Stimulated activated CD4-positive, alpha-beta T cell treated with anti-CD3 and anti-CD28 coated beads, Interleukin-4, amount 100 ng/mL, for 24 hours (primary cell): ENCODE results near the gene ARHGEF17.

Experiments used
- DNase-seq: peaks from one replicate; pipeline ENCODE4 v3.0.0-alpha.2; 2020

ARHGEF17 gene

GRCh38 chr11:73398132-73398526, 90.1 kb downstream of the ARHGEF17 start:
- DNase-seq = no peak

GRCh38 chr11:73398721-73399120, 90.6 kb downstream of the ARHGEF17 start:
- no peak for DNase-seq

DNA sequence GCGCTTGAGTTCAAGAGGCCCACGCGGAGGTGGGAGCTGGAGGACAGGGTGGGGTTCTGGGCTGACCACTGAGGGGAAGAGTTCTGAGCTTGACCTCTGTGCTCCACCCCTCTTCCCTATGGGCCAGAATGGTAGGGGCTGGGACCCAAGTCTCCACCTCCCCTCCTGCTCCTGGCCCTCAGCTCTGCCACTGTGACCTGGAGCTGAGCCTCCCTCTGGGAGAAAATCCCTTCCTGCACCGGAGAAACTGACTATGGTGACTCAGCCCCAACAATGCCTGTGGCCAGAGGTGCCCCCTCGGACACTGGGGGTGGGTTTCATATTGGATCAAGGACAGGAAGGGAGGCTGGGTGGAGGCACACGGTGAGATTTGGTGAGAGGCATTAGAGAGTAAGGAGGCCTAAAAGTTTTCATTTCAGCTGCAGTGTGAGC, 91.1 kb downstream of the ARHGEF17 start:
- DNase-seq = no peak

DNA sequence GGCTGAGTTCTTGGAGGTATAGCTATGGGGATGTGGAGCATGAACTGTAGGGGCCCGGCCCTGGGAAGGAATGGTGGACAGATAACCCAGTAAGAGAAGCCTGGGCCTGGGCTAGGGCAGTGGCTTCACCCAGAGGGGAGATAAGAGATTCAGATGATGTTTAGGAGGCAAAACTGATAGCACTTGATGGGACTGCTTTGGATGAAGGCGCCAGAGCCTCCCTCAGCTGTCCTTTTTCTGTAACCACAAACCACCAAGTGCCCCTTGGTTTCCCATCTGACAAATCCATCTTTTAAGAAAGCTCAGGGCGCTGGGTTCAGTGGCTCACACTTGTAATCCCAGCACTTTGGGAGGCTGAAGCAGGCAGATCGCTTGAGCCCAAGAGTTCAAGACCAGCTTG, 91.6 kb downstream of the ARHGEF17 start:
- DNase-seq = no peak

DNA sequence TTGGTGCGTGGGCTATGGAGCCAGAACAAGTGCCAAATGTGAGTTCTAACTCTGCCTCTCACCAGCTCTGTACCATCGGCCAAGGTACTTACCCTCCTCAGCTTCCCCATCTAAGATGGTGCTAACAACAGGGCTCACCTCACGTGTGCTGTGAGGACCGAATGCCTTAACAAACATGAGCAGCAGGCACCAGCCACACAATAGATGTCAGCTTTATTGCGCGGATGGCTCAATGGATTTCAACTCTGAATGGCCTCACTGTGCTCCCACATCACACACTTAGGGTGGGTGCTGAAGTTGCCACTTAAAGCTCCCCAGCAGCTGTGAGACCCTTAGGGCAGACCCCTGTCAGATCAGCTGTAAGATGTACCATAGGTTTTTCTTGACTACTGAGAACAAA, 92.2 kb downstream of the ARHGEF17 start:
- DNase-seq = no peak

GRCh38 chr11:73401217-73401923, 93.3 kb downstream of the ARHGEF17 start:
- DNase-seq = no peak

DNA sequence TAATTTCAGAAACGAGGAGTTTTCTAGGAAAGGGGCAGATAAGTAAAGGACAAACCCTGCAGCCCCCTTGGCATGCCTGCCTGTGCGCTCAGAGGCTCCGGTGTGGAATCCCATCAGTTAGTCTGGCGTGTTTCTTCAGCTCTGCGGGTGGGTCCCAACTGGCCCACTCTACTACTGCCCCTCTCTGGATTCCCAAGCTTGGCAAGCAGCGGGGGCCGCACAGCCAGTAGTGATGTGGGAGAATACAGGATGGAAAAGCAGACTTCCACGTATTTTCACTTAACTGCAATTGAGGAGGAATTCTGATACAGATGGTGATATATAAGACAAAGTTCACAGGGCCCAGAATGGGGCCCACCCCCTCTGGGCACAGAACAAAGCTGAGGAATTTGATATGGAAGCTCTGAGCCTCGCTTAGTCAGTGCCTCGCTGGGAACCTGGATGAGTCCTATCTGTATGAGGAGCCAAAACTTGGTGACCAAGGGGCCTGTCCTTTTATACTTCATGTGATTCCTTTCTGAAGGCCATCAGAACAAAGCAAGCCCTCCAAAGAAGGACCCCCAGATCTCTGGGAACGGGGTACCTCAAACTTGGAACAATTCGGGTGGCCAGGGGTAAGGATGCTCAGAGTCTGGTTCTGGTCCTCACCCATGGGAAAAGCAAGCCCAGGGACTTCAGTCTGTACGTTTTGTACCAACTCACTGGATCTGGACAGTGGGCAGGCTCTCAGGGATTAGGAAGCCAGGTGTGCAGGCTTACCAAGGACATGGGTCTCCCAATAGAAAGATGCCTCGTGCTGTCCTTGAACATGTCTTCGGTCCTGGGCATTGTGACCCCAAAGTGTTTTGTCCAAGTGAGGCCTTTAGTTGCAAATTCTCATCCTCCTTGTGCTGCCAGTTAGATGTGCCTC, 94.1 kb downstream of the ARHGEF17 start:
- no peak for DNase-seq

- no peak for DNase-seq
These were observed 94.7 kb downstream of the ARHGEF17 start for GRCh38 chr11:73402834-73403185.

DNA sequence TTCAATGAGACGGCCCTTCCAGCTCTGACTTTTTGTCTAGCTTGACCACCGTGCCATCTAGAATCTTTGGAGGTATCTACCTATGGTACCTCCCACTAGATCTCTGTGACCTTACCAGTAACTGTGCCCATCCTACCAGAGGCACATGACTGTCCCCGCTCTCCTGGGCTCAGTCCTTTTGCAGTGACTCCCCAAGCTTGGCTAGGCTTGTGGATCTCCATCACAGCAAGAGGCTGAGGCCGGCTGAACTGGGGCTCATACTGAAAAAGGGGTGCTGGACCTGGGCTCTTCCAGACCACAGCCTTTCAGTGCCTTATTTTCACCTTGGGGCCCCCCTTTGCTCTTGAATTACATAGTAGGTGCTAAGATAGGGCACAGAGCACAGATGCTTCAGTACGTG, 95.5 kb downstream of the ARHGEF17 start:
- DNase-seq = no peak

DNA sequence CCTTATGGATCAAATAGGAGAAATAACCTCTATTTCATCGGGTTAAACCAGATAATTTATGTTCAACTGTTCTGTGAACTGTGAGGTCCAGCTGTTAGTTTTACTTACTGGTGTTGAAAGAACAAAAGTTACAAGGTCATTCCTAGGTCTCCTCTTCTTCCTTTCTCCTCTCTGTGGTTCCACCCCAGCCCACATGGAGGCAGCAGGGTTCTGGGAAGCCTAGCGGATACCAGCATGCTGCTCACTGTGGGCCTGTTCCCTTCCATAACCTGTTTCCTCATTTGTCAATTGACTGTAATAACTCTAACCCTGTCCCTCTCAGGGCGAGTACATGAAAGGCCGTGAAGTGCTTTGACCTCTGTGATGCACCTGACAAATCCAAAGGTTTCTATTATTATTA, 96.0 kb downstream of the ARHGEF17 start:
- DNase-seq = no peak

- no peak for DNase-seq
These were observed 96.5 kb downstream of the ARHGEF17 start for GRCh38 chr11:73404506-73405145.

GRCh38 chr11:73405146-73405510, 97.1 kb downstream of the ARHGEF17 start:
- DNase-seq = no peak

GRCh38 chr11:73406131-73406530, 98.1 kb downstream of the ARHGEF17 start:
- DNase-seq = no peak

DNA sequence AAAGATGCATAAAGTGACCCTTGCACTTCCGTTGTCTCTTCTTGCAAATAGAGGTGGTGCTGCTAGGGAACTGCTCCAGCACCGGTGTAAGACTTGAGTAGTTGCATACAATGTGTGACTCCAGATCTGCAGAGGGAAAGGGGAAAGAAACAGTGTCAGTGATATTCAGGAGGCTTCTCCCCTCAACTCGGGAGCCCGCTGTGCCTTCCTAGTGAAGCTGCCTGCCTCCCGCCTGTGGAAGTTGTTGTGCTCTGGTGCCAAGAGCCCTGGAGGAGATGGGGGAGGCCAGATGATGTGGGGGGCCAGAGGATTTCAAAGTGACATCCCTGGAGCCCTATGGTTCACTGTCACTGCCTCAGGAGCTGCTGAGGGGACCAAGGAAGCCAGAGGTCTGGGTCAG, 98.5 kb downstream of the ARHGEF17 start:
- no peak for DNase-seq

- no peak for DNase-seq
These were observed 101.4 kb downstream of the ARHGEF17 start for GRCh38 chr11:73409431-73409830.

GRCh38 chr11:73410627-73411026, 102.6 kb downstream of the ARHGEF17 start:
- no peak for DNase-seq

DNA sequence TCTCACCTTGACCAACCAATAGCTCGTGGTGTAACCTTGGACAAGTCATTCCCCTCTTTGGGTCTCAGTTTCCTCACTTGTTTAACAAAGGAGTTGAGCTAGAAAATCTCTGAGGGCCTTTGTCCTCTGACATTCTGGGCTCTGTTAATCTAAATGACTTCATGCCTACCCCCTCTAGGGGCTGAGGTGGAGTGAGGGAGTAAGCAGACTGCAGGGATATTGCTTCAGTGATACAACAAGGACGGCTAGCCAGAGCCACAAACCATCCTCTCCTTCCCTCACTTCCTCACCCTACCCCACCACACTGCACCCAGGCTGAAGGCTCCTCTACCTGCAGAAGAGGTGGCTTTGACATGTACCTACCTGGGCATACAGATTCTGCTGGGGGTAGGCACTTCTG, 103.0 kb downstream of the ARHGEF17 start:
- no peak for DNase-seq

DNA sequence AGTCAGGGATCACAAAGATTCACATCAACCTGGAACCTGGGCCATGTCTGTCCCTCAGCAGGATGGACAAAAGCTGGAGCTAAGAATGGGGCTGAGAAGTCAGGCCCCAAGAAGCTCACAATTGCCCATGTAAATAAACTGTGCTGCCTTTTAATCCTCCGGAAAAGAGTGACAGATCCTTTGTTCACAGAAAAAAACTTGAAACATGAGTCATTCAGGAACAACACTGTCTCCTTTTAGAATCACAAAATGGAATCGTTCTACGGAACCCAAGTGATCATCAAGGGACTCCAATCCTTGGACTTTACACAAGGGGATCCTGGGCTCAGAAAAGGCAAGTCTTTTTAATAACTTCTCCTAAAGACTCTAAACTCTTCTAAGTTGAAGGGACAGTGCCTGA, 104.2 kb downstream of the ARHGEF17 start:
- DNase-seq = no peak

DNA sequence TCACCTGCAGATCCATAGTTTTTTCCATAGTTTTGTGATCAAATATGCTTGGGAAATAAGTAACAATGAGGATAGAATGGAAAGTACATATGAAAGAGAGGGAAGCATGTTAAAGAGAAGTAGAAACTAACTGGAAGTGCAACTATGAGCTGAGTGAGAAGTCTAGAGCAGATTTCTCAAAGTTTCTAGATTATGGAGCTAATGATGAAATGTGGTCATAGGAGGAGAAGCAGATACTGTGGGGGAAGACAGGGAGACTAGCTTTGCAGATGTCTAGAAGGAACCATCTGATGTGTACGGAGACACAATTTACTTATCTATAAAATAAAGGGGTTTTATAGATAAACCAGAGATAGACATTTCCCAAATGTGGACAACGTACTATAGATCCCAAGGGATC, 105.2 kb downstream of the ARHGEF17 start:
- DNase-seq = no peak

DNA sequence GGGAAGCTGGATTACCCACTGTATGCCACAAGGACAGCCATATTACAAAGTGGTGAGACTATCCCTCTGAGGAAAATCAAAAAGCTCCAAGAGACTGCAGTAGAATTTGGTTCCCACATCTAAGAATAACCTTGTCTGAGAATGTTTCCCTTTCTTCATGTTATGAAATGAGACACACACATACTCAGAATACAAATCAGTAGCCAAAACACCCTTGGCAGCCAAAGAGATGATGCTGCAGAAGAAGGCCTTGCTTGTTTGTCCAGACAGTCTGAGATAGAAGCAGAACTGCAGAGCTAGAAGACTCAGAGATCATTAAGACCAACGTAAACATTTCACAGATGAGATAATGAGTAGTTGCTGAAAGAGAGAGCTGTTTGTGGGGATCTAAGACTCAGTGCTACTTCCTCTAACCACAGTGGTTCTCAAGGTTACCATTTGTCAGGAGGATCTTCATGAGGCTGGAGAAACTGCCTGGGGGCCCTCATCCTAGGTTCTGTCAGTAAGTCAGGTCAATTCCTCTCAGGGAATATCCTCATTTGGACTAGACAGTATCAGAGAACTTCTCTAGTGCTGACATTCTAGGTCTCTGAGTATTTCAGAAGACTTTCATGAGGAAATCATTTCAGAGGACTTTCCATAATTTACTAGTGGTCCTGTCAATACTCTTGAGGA, 107.0 kb downstream of the ARHGEF17 start:
- no peak for DNase-seq

DNA sequence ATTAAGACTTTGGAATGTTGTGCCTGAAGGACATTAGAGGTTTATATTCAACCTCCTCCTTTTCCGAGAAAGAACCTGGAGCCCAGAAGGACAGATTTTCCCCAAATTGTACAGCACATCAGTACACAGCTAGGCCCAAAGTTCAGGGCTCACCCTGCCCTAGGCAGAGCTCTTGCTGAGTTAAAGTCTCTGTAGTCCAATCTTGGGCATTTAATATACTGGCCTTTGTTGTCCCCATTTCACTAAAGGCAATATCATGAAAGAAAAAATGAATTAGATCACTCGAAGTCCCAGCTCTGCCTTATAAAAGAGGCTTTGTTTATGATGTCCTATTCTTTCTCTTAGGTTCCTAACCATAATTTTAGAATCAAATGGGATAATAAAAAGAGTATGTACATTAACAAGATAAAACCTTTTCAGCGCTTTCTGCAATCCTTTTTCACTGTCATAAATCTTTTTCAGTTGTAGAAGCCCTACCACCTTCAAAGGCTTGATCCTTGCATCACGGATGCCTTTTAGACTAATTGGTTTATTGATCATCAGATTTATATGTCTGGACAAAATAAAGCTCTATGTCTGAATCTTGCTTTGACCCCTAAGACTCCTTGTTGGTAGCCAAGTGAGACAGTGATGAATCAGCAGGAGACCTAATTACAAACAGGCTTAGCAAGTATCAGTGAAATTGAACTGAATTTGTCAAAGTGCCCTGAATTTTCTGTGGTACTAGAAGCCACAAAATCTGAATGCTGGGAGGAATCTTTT, 108.0 kb downstream of the ARHGEF17 start:
- no peak for DNase-seq

- no peak for DNase-seq
These were observed 108.7 kb downstream of the ARHGEF17 start for GRCh38 chr11:73416786-73417185.
